Measurements from ENCODE around the gene HOXB7.

HOXB7 gene

DNA sequence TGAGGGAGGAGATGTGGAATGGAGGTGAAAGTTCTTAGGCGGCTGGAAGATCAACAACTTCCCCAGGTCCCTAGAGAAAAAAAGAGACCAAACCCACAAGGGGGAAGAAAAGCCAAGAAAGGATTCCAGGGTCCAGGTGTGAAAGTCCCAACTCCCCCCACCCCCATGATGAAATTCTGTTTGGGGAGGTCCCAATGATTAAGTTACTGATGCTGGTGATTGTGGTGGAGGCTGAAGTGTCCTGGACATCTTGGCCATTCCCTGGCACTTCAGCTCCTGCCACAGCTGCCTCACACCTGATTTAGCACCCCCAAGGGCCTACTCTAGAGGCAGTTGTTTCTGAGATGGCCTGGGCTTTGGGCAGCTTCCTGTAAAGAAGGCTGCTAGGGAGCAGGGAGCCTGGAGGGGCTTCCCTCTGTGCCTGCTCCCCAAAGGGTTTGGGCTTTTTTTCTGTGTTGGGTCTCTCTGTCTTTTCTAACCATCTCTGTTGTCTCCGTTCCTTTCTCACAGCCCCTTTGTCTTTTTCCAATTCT, 45.7 kb downstream of the HOXB7 start:
- peak overlapping the region; percentile 54 for H3K4me3 ChIP-seq (ENCODE audit: low read depth, low read length)
- POLR2A ChIA-PET = no interaction called here
- TF ChIP-seq, protein P1, sequence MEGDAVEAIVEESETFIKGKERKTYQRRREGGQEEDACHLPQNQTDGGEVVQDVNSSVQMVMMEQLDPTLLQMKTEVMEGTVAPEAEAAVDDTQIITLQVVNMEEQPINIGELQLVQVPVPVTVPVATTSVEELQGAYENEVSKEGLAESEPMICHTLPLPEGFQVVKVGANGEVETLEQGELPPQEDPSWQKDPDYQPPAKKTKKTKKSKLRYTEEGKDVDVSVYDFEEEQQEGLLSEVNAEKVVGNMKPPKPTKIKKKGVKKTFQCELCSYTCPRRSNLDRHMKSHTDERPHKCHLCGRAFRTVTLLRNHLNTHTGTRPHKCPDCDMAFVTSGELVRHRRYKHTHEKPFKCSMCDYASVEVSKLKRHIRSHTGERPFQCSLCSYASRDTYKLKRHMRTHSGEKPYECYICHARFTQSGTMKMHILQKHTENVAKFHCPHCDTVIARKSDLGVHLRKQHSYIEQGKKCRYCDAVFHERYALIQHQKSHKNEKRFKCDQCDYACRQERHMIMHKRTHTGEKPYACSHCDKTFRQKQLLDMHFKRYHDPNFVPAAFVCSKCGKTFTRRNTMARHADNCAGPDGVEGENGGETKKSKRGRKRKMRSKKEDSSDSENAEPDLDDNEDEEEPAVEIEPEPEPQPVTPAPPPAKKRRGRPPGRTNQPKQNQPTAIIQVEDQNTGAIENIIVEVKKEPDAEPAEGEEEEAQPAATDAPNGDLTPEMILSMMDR (IDR thresholded peaks at IDR 0.05; ENCODE audit: insufficient read depth, low read length, missing control alignments) = no peak
- CTCF ChIA-PET = interaction anchor here (2.5 kb wide), 1 partner anchor 73 kb away, joined by 7 read pairs; no protein-coding TSS in a partner anchor
- no peak for DNase-seq (ENCODE audit: low read depth, low spot score)

GRCh38 chr17:48564188-48565021, 46.4 kb downstream of the HOXB7 start:
- POLR2A ChIA-PET = interaction anchor here (0.8 kb wide), 1 partner anchor 9 kb away, joined by 5 read pairs; no protein-coding TSS in a partner anchor
- DNase-seq (ENCODE audit: low read depth, low spot score) = no peak
- H3K4me3 ChIP-seq (ENCODE audit: low read depth, low read length) = peak overlapping the region; percentile 54
- CTCF ChIA-PET = interaction anchor here (0.9 to 2.8 kb wide), 3 partner anchors 15 to 228 kb away, joined by 3 to 10 read pairs (median 7); no protein-coding TSS in a partner anchor
- TF ChIP-seq, protein P1 (IDR thresholded peaks at IDR 0.05; ENCODE audit: insufficient read depth, low read length, missing control alignments) = no peak

DNA sequence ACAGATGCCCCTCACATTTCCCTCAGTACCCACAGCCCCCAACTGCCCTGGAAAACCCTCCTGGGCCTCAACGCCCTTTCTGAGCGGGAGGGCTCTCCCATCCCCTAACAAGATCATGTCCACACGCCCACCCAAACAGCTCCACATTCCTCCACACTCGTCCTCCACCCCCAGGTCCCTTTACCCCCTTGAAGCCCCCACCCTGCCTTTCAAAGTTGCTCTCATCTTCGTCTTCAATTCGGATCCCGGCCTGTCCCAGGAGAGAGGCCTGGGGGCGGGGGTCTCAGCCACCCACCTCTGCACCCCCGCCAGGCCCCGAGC, 47.0 kb downstream of the HOXB7 start:
- ChIA-PET CTCF (interaction anchor here (0.8 to 2.8 kb wide), 6 partner anchors 15 to 228 kb away, joined by 3 to 10 read pairs (median 4); no protein-coding TSS in a partner anchor), POLR2A (interaction anchor here (0.8 kb wide), 1 partner anchor 9 kb away, joined by 5 read pairs; no protein-coding TSS in a partner anchor)
- no peak for DNase-seq (ENCODE audit: low read depth, low spot score)
- TF ChIP-seq, protein P1 (IDR thresholded peaks at IDR 0.05; ENCODE audit: insufficient read depth, low read length, missing control alignments) = no peak
- peak overlapping the region; percentile 54 for H3K4me3 ChIP-seq (ENCODE audit: low read depth, low read length)

DNA sequence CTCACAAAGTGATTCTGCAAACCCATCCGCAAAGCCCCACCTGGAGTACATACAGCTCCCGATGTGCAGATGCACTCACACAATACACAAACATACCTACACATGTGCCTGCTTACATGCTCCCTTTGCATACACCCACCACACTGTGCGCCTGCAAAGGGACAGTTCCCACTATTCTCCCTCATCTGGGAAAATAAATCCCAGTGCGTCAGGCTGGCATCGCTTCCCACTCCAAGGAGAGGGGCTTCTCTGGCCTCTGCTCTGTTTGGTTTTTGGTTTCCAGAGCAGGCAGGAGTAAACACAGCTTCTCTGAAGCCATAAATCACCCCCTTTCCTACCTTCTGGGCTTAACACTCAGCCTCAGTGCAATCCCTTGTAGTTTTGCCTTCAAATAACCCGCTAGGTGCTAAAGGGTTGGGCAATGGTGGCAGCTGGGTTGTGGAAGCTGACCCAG, 47.4 kb downstream of the HOXB7 start:
- TF ChIP-seq, protein P1 (IDR thresholded peaks at IDR 0.05; ENCODE audit: insufficient read depth, low read length, missing control alignments) = no peak
- no peak for DNase-seq (ENCODE audit: low read depth, low spot score)
- peak overlapping the region; percentile 54 for H3K4me3 ChIP-seq (ENCODE audit: low read depth, low read length)
- ChIA-PET CTCF (interaction anchor here (0.8 to 2.8 kb wide), 7 partner anchors 11 to 227 kb away, joined by 3 to 10 read pairs (median 4); no protein-coding TSS in a partner anchor), POLR2A (interaction anchor here (0.7 to 1.1 kb wide), 3 partner anchors 8 to 37 kb away, joined by 3 to 5 read pairs (median 3); no protein-coding TSS in a partner anchor)

DNA sequence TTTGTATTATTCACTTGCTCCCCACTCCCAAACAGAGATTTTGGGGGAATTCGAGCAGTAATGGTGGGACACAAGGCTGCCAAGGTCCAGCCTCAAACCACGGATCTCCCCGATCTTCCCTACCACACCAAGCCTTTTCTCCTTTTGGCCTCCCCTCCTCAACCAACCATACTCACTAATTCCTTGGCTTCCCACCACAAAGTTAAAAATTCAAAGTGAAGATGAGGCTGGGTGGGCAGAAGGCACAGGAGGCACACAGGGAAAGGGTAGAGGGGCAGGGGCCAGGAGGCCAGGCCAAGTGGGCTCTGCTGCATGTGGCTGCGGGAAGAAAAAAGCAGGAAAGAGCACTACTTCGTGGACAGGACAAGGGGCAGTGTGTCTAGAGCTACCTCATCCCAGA, 47.9 kb downstream of the HOXB7 start:
- POLR2A ChIA-PET = interaction anchor here (0.6 to 1.2 kb wide), 5 partner anchors 13 to 142 kb away, joined by 3 to 4 read pairs (median 3); partner anchors contain the start of gene HOXB5
- TF ChIP-seq, protein P1 (IDR thresholded peaks at IDR 0.05; ENCODE audit: insufficient read depth, low read length, missing control alignments) = no peak
- H3K4me3 ChIP-seq (ENCODE audit: low read depth, low read length) = peak overlapping the region; percentile 54
- CTCF ChIA-PET = interaction anchor here (1.0 to 2.8 kb wide), 5 partner anchors 10 to 227 kb away, joined by 3 to 10 read pairs (median 4); no protein-coding TSS in a partner anchor
- DNase-seq (ENCODE audit: low read depth, low spot score) = no peak

All from AG04449 (cell line).